Measurements from ENCODE around the gene PIEZO2.

The PIEZO2 gene

GRCh38 chr18:11021477-11021876, 127.9 kb downstream of the PIEZO2 start:
- no peak for DNase-seq

DNA sequence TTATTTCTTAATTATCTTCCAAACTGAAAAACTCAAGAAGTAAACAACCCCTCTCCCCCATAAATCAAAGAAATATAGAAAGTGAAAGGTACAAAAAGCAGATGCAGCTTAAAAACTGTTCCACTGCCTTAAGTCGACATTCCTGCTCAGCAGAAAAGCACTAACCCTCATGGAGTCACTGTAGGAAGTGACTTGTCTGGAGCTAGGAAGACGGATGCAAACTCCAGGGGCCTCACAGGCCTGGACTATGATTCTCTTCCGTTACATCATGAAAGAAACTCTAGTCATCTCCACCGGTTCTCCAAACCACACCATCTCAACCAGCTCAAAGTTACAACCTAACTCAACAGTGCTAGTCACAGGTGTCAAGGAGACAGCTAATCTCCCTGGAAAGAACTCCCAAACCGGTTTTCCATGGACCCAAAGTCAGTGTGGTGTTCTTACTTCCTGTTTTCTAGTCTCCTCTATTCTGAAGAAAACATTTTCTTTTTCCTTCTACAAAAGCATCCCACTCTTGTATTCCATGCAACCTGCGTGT, 128.4 kb downstream of the PIEZO2 start:
- no peak for DNase-seq

GRCh38 chr18:11020161-11020853, 129.1 kb downstream of the PIEZO2 start:
- DNase-seq: no peak

- no peak for DNase-seq
These were observed 129.9 kb downstream of the PIEZO2 start for GRCh38 chr18:11019295-11020105.

DNA sequence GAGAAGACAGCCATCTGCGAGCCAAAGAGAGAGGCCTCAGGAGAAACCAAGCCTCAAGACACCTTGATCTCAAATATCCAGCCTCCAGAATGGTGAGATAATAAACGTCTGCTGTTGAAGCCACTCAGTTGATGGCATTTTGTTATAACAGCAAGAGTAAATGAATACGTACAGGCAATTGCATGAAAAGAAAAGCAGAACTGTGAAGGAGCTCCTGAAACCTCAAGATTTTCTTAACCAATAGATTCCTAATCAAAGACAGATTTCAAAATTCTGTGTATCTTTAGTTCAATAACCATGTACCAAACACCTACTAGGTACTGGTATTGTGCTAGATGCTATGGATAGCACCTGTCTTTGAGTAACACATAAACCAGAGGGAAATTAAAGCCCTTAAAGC, 139.5 kb downstream of the PIEZO2 start:
- DNase-seq: no peak

DNA sequence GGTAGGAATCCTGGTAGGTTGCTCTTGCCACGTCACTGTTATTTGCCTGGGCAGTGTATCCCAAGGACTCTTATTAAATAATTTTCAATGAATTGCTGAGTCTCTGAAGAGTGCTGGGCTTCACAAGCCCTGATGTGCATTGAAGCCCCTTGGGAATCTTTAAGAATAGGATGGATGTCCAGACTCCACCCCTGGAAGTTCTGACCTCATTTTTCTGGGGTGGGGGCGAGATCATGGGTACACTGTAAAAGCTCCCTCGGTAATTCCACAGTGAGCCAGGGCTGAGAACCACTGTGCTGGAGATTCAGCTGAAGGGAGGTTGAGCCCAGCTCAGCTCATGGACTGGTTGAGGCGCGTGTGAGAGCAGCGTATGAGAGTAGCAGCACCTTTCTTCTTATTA, 140.2 kb downstream of the PIEZO2 start:
- no peak for DNase-seq

GRCh38 chr18:11008505-11008904, 140.9 kb downstream of the PIEZO2 start:
- DNase-seq: no peak

- DNase-seq: no peak
These were observed 143.8 kb downstream of the PIEZO2 start for GRCh38 chr18:11005528-11005927.

DNA sequence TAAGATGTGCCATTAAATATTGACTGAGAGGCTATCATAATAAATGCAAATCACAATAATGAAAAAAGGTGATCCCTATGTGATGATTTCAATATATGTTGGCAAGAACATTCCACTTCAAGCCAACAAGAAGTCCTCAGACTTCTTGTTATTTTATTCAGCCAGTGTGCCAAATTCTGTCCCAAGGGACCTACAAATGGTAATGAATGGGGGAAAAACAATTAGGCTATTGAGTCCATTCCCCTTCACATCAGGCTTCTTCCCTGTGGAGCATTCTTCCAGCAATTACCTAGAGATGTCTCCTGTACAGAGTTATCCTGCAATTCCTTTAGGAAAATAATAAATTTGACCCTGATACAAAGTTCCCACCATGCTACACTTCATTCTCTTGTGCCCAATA, 144.4 kb downstream of the PIEZO2 start:
- DNase-seq: no peak

- no peak for DNase-seq
These were observed 145.1 kb downstream of the PIEZO2 start for GRCh38 chr18:11004294-11004693.

DNA sequence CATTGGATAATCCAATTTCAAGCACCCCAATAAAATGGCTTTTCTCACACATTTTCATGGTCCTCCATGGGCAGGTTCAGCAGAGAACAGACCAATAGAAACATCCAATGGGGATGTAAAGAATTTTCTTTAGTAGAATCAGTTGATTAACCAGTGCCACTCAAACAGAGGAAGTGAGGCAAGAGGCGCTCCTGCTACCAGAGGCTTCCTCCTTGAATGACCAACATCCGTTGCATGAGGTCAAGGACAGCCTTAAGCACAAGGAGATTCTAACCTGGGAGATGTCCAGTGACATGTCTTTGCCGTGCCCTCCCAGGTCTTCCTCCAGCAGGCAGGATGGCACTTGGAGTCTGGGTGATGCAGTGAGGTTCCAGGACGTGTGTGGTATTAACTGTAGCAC, 146.6 kb downstream of the PIEZO2 start:
- no peak for DNase-seq

GRCh38 chr18:11002277-11002676, 147.1 kb downstream of the PIEZO2 start:
- DNase-seq: no peak

- DNase-seq: no peak
These were observed 149.3 kb downstream of the PIEZO2 start for GRCh38 chr18:11000071-11000470.

- no peak for DNase-seq
These were observed 151.5 kb downstream of the PIEZO2 start for GRCh38 chr18:10997885-10998284.

DNA sequence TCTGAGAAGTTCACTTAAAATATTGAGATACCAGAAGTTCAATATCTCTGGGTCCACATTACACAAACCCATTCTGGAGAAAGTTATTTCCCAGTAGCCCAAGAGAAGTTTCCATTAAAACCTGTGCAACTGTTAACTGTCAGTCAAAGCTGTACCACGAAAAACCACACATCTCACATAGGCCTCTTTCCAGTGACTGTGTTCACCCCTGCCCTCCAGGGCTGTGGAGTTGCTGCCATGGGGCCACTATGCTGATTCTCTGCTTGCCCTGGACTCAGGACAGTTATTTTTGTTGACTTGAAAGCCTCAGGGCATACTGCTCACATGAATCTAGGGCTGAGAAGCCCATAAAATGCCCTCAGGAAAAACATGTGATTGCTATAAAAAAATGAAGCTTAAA, 153.8 kb downstream of the PIEZO2 start:
- no peak for DNase-seq

DNA sequence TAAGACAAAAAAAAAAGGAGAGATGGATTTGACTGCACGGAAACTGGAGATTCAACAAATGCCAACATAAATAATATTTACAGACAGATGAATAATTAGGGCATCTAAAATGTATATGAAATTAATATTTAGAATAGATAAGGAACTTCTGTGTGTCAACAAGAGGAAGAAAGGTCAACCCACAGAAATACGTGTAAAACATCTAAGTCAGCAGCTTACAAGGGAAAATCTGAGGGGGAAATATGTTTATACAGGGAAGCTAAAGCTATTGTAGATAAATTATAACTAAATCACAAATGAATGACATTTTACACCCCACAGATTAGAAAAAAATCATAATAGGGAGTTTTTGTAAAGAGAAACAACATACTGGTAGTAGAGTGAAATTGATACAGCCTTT, 159.9 kb downstream of the PIEZO2 start:
- DNase-seq: no peak

- no peak for DNase-seq
These were observed 163.7 kb downstream of the PIEZO2 start for GRCh38 chr18:10985689-10986088.

- DNase-seq: no peak
These were observed 170.0 kb downstream of the PIEZO2 start for GRCh38 chr18:10979411-10979810.

DNA sequence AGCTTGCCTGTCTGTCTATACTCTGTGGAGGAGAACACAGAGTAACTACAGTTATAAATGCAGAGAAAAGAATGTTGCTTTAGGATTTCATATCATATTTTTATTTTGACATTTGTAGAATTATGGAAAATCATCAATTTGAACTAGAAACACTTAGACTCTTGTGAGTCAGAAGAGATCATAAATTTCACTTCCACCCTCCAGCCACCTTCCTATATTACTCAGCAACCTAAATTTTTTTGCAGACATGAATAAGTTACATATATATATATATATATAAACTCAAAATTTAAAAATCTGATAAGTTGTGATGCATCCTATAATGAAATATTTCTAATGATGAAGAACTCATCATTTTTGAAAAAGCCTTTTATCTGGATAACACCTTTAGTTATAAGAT, 172.3 kb downstream of the PIEZO2 start:
- no peak for DNase-seq

DNA sequence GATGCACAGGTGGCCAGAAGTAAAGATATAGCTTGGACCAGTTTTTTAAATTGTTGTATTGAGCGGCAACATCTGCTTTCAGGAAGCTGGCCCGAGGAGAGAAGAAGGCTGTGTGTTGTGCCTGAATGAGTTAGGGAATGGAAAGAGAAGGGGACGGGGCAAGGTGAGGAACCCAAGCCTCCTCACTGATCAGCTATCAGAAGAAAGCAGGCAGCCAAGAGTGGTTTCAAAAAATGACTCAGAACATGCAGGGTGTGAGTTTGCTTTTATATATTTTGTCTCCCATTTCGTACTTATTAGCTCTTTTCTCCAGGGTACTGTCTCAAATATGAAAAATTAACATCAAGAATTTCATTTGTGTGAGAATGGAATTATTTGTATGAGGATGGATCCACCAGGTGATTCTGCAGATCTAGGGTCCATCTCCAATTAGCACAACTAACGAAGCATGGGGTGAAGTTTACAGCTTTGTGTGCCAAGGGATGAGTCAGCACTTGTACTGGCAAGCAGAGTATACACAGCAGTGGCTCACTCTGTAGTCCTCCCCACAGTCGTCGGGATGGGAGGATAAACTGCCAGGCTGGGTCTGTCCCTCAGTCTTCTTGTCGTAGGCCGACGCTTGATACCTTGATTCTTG, 175.7 kb downstream of the PIEZO2 start:
- DNase-seq: no peak

GRCh38 chr18:10971717-10972116, 177.7 kb downstream of the PIEZO2 start:
- DNase-seq: no peak

DNA sequence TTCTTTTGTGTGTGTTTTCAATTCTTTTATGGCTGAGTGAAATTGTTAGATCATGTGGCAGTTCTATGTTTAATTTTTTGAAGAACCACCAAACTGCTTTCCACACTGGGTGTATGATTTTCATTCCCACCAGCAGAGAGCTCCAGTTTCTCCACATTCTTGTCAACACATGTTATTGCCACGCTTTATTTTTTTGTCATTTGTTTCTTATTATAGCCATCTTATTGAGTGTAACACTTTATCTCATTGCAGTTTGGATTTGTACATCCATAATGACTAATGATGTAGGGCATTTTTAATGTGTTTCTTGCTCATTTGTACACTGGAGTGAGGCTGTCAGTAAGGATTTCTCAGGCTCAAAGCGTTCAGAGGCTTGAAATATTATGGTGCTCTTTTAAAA, 184.2 kb downstream of the PIEZO2 start:
- DNase-seq: no peak

GRCh38 chr18:10953672-10954071, 195.7 kb downstream of the PIEZO2 start:
- no peak for DNase-seq
